HL-60 (cell line): ENCODE results near the gene ETV6.
A peak's percentile ranks its signal among the peaks of the same experiment; 100 is the strongest.
"Not testable (repeated sequence)": the region's sequence is repeated elsewhere in the genome, so short reads cannot be mapped to it uniquely, and the experiment has no call there.

Source experiments
- DNase-seq, 2 experiments: peaks; one replicate each; pipeline ENCODE4 v3.0.0-alpha.2; 2010 to 2020; ENCODE audit warnings: low read depth in 1 of 2, low spot score in 1 of 2
- H3K27ac ChIP-seq: fragments of 250-450 bp; sonication (Bioruptor Pico); replicated peaks from 2 replicates; pipeline ENCODE4 v1.5.1; 2020; ENCODE audit warnings: mild to moderate bottlenecking, moderate library complexity
- H3K27me3 ChIP-seq: fragments of 250-450 bp; sonication (Bioruptor Pico); 2 replicates; pipeline ENCODE4 v1.5.1; 2021; ENCODE audit warnings: mild to moderate bottlenecking, moderate library complexity; ENCODE audit not compliant: insufficient read depth, poor library complexity, severe bottlenecking
- H3K4me3 ChIP-seq: replicated peaks from 2 replicates; pipeline ENCODE4 v1.5.1; 2011; ENCODE audit warnings: mild to moderate bottlenecking, control low read depth, low read length; ENCODE audit not compliant: insufficient read depth
- GABPA ChIP-seq: IDR thresholded peaks from 2 replicates; pipeline ENCODE4 v1.6.1; 2012; ENCODE audit warnings: low read depth
- POLR2AphosphoS5 ChIP-seq: IDR thresholded peaks from 2 replicates; pipeline ENCODE4 v1.6.1; 2012; ENCODE audit warnings: low read depth
- SPI1 ChIP-seq: IDR thresholded peaks from 2 replicates; pipeline ENCODE4 v1.6.1; 2012; ENCODE audit warnings: low read depth, mild to moderate bottlenecking, borderline replicate concordance
- TF ChIP-seq, protein P1 (sequence below): IDR thresholded peaks from 2 replicates; pipeline ENCODE4 v1.6.1; 2012; ENCODE audit warnings: low read depth; ENCODE audit not compliant: insufficient replicate concordance
- TF ChIP-seq, protein P2 (sequence below): IDR thresholded peaks from one replicate; pipeline ENCODE4 v1.5.1; 2011; ENCODE audit warnings: low read length, control low read depth, inconsistent platforms; ENCODE audit not compliant: insufficient read depth

Gene ETV6

DNA sequence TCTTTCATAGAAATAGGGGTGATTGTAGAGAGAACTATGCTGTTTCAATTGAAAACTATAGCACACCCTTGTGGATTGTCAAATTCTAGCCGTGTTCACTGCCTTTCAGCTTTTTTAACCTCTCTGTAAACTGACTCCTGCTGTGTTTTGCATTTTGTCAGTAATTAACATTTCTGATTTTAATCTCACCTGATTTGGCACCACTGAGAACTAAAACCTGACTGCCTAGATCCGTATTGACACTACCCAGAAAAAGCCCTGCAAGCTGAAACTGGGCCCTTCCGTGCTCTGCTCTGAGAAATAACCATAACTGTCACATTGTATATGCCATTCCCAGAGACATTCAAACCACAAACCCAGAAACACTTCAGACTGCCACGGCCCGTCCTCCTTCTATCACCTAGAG lies 26.6 kb upstream of the ETV6 start:
- Histone ChIP-seq H3K27ac (peak overlapping the region; percentile 52), H3K27me3 (no peaks in the 10 kb centered on the region), H3K4me3 (no peak overlapping the region)
- DNase-seq = peak in 1 of 2 experiments; percentile 22
- TF ChIP-seq, protein P1, sequence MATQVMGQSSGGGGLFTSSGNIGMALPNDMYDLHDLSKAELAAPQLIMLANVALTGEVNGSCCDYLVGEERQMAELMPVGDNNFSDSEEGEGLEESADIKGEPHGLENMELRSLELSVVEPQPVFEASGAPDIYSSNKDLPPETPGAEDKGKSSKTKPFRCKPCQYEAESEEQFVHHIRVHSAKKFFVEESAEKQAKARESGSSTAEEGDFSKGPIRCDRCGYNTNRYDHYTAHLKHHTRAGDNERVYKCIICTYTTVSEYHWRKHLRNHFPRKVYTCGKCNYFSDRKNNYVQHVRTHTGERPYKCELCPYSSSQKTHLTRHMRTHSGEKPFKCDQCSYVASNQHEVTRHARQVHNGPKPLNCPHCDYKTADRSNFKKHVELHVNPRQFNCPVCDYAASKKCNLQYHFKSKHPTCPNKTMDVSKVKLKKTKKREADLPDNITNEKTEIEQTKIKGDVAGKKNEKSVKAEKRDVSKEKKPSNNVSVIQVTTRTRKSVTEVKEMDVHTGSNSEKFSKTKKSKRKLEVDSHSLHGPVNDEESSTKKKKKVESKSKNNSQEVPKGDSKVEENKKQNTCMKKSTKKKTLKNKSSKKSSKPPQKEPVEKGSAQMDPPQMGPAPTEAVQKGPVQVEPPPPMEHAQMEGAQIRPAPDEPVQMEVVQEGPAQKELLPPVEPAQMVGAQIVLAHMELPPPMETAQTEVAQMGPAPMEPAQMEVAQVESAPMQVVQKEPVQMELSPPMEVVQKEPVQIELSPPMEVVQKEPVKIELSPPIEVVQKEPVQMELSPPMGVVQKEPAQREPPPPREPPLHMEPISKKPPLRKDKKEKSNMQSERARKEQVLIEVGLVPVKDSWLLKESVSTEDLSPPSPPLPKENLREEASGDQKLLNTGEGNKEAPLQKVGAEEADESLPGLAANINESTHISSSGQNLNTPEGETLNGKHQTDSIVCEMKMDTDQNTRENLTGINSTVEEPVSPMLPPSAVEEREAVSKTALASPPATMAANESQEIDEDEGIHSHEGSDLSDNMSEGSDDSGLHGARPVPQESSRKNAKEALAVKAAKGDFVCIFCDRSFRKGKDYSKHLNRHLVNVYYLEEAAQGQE = no peak
- TF ChIP-seq POLR2AphosphoS5 (no peak), GABPA (no peak), SPI1 (no peak)
- TF ChIP-seq, protein P2, sequence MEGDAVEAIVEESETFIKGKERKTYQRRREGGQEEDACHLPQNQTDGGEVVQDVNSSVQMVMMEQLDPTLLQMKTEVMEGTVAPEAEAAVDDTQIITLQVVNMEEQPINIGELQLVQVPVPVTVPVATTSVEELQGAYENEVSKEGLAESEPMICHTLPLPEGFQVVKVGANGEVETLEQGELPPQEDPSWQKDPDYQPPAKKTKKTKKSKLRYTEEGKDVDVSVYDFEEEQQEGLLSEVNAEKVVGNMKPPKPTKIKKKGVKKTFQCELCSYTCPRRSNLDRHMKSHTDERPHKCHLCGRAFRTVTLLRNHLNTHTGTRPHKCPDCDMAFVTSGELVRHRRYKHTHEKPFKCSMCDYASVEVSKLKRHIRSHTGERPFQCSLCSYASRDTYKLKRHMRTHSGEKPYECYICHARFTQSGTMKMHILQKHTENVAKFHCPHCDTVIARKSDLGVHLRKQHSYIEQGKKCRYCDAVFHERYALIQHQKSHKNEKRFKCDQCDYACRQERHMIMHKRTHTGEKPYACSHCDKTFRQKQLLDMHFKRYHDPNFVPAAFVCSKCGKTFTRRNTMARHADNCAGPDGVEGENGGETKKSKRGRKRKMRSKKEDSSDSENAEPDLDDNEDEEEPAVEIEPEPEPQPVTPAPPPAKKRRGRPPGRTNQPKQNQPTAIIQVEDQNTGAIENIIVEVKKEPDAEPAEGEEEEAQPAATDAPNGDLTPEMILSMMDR = no peak

DNA sequence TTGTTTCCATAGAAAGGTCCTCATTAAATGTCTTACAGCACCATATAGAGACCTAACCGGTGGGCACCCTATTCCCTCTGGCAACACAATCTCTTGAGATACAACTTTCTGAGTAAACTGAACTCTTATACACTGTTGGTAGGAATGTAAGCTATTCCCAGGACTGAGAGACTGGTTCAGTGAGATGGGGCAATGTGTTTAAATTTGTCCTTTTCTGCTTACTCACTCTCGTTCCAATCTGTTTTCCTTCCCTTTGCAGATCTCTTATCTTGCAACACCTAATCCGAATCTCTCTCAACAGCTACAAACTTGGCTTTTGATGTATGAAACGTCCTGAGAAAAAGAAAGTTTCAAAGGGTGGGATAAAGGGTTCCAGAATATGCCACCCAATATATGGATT lies 26.1 kb upstream of the ETV6 start:
- TF ChIP-seq SPI1 = no peak
- no peak for TF ChIP-seq GABPA
- TF ChIP-seq, protein P2 = no peak
- no peak for TF ChIP-seq POLR2AphosphoS5
- TF ChIP-seq, protein P1 = no peak
- H3K27me3 ChIP-seq = no peaks in the 10 kb centered on the region
- H3K27ac ChIP-seq = peak overlapping the region; percentile 52
- DNase-seq = peak; percentile 37 to 39
- no peak overlapping the region for H3K4me3 ChIP-seq

DNA sequence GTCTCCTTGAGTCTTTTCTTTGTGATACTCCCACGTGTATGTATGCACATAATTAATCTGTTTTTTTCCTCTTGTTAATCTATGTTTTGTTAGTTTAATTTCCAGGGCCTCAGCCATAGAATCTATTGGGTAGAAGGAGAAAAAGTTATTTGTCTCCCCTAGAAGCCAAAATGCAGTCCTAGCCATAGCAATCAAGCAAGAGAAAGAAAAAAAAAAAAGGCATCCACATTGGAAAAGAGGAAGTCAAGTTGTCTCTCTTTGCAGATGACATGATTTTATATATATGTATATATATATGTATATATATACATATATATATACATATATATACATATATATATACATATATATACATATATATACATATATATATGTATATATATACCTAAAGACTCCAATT lies 25.4 kb upstream of the ETV6 start:
- Histone ChIP-seq H3K27me3 (no peaks in the 10 kb centered on the region), H3K4me3 (no peak overlapping the region), H3K27ac (peak overlapping the region; percentile 52)
- DNase-seq = no peak
- no peak for TF ChIP-seq POLR2AphosphoS5
- peak; percentile 78 for TF ChIP-seq SPI1

DNA sequence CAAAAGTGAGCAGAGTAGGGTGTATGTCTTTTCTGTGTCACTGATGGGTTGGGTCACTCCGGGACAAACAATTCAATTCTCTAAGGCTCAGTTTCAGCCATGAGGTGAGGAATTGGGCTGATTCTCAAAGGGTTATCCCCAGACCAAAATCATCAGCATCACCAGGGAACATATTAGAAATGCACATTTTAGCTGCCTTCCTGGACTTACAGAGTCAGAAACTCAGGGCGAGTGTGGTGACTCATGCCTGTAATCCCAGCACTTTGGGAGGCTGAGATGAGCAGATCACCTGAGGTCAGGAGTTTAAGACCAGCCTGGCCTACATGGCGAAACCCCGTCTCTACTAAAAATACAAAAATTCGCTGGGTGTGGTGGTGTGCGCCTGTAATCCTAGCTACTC lies 21.8 kb upstream of the ETV6 start:
- H3K4me3 ChIP-seq, H3K27ac ChIP-seq, DNase-seq, H3K27me3 ChIP-seq: not testable (repeated sequence)

DNA sequence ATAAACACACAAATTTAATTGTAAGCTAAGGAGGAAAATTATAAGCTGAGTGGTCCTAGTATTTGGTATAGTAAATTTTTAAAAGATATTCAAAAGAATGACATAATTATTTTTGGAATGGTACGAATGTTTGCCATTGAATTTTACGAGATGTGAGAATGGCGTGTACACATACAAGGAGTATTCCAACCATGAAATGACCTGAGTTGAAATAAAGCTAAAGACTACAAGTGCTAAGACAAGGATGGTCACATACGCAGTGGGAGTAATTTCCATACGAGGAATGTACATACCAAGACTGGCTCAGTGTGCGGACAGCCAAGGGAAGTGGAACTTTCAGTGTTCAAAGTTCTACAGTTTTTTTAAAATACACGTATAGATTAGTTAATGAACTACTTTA lies 21.1 kb upstream of the ETV6 start:
- no peak for DNase-seq
- Histone ChIP-seq H3K4me3 (no peak overlapping the region), H3K27ac (no peak overlapping the region), H3K27me3 (no peaks in the 10 kb centered on the region)
- no peak for TF ChIP-seq GABPA
- TF ChIP-seq POLR2AphosphoS5 = no peak
- TF ChIP-seq, protein P1 = no peak
- no peak for TF ChIP-seq SPI1
- TF ChIP-seq, protein P2 = no peak
